ENCODE results near the gene WDR17.
"Not testable (repeated sequence)": the region's sequence is repeated elsewhere in the genome, so short reads cannot be mapped to it uniquely, and the experiment has no call there.

Gene WDR17

GRCh38 chr4:176193938-176194337 lies 128.3 kb downstream of the WDR17 start:
- no peak for DNase-seq

- DNase-seq: peak; percentile 88
These were observed 129.7 kb downstream of the WDR17 start, which contains the start of gene SPATA4 for GRCh38 chr4:176195184-176195978. Gene SPATA4 (minus strand): TSS chr4:176195585. CDS start chr4:176195562, 23 bp downstream.

- DNase-seq: no peak
These were observed 132.8 kb downstream of the WDR17 start for GRCh38 chr4:176198316-176198903.

- DNase-seq: no peak
These were observed 139.7 kb downstream of the WDR17 start for GRCh38 chr4:176205299-176205698.

- DNase-seq: no peak
These were observed 142.2 kb downstream of the WDR17 start for GRCh38 chr4:176207839-176208238.

- no peak for DNase-seq
These were observed 143.9 kb downstream of the WDR17 start for GRCh38 chr4:176209535-176209934.

- DNase-seq: no peak
These were observed 144.5 kb downstream of the WDR17 start for GRCh38 chr4:176210101-176210500.

- DNase-seq: no peak
These were observed 145.1 kb downstream of the WDR17 start for GRCh38 chr4:176210579-176211296.

GRCh38 chr4:176212351-176212750 lies 146.7 kb downstream of the WDR17 start:
- DNase-seq: not testable (repeated sequence)

GRCh38 chr4:176217510-176217909 lies 151.9 kb downstream of the WDR17 start:
- no peak for DNase-seq

- DNase-seq: no peak
These were observed 156.5 kb downstream of the WDR17 start for GRCh38 chr4:176222149-176222548.

- DNase-seq: no peak
These were observed 157.9 kb downstream of the WDR17 start for GRCh38 chr4:176223561-176223960.

GRCh38 chr4:176226736-176227135 lies 161.1 kb downstream of the WDR17 start:
- DNase-seq: no peak

- no peak for DNase-seq
These were observed 164.0 kb downstream of the WDR17 start for GRCh38 chr4:176229645-176230044.

All from effector CD4-positive, alpha-beta T cell (primary cell).